GM10266 (cell line): ENCODE results near the gene CCDC88C.

Experiments
- DNase-seq: peaks from one replicate; pipeline ENCODE4 v3.0.0; 2012; ENCODE audit errors: extremely low spot score
- TF ChIP-seq, protein P1 (sequence below): IDR thresholded peaks from 2 replicates; pipeline ENCODE4 v1.5.1; 2012; ENCODE audit warnings: mild to moderate bottlenecking, low read depth; ENCODE audit not compliant: control insufficient read depth, insufficient read depth; ENCODE audit errors: missing control alignments

The CCDC88C gene

GRCh38 chr14:91363776-91364523 is 53.7 kb downstream of the CCDC88C start:
- peak; percentile 69 for DNase-seq
- TF ChIP-seq, protein P1, sequence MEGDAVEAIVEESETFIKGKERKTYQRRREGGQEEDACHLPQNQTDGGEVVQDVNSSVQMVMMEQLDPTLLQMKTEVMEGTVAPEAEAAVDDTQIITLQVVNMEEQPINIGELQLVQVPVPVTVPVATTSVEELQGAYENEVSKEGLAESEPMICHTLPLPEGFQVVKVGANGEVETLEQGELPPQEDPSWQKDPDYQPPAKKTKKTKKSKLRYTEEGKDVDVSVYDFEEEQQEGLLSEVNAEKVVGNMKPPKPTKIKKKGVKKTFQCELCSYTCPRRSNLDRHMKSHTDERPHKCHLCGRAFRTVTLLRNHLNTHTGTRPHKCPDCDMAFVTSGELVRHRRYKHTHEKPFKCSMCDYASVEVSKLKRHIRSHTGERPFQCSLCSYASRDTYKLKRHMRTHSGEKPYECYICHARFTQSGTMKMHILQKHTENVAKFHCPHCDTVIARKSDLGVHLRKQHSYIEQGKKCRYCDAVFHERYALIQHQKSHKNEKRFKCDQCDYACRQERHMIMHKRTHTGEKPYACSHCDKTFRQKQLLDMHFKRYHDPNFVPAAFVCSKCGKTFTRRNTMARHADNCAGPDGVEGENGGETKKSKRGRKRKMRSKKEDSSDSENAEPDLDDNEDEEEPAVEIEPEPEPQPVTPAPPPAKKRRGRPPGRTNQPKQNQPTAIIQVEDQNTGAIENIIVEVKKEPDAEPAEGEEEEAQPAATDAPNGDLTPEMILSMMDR, result peak; percentile 15

DNA sequence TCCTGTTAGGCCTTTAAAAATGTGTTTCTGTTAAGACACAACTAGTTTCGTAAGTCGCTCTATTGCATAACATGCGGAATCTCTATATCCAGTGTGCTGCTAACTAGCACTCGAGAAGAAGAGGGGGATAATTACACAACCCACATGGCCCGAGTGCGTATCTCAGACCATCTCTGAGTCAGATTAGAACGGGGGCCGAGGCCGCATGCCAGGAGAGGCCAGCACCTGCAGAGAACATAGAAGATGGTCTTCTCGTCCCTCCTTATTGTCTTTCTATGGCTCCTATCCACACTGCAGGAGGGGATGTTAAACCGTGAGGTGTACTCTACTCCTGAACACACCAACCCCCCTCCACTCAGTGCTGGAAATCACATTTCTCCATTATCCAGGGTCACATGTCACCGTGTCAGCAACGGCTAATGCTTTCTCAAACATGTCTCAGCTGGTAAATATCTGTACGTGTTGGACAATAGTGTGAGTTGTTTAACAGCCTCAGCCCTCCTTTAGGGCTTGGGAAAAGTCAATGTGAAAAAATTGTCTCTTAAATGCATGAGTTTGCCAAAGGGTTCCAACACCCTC is 56.3 kb downstream of the CCDC88C start:
- TF ChIP-seq, protein P1, result no peak
- DNase-seq, result no peak

DNA sequence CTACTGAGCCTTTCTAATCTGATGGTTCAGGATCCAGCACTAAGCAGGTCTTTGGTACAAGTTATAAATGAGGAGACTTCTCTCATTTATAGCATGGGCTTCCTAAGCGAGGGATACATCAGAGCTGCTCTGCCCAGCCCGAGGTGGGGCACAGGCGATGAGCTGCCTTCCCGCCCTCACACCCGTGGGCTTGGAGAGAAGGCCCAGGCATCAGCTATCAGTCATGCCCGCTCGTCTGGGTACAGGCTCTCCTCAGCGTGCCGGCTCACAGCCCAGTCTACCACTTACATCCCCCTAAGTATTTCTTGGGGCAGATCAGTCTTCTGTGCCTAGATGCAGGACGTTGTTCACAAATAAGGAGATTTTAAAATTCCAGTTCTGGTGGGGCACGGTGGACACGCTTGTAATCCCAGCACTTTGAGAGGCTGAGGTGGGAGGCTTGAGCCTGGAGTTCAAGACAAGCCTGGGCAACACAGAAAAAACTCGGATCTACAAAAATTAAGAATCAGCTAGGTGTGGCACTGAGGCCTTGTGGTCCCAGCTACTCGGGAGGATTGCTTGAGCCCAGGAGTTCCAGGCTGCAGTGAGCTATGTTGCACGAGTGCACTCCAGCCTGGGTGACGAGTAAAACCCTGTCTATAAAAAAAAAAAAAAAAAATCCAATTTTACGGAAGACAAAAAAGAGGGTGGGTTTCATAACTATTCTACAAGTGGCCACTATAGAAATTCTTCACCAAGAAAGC is 57.0 kb downstream of the CCDC88C start:
- TF ChIP-seq, protein P1, result no peak

DNA sequence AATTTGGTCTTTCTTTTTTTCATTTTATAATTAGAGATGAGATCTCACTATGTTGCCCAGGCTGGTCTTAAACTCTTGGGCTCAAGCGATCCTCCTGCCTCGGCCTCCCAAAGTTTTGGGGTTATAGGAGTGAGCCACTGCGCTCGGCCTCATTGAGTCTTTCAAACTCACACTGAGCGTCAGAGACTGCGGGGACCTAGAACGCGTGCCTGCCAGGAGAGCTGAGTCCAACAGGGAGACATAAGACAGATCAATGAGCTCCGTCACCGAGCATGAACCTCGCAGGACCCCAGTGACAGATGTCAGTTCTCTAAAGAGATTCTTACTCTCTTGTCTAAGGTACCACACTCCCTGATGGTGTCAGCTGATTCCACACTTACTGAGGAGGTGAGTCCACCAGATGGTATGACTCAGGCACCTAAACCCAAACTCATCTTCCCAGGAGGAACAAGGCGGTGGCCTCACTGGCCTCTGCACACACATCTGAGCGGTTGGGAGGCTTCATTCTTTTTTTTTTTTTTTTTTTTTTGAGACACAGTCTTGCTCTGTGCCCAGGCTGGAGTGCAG is 58.9 kb downstream of the CCDC88C start:
- TF ChIP-seq, protein P1, result no peak
- DNase-seq, result no peak

More for the DNA sequence above, 57.0 kb downstream of the CCDC88C start:
- no peak for DNase-seq

DNA sequence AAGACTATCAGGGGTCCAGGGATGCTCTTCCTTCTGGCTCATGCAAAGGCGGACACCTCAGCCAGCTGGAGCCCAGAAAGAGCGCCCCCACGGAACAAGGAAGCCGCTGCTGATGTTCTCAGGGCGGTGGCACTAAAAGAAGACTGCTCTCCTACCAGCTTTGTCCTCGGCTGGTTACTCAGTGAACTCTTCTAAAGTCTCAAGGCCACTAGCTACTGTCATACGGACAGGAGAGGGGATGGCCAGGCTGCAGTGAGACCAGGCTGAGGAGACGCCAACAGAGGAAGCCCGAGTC is 59.6 kb downstream of the CCDC88C start:
- no peak for DNase-seq
- TF ChIP-seq, protein P1, result no peak

DNA sequence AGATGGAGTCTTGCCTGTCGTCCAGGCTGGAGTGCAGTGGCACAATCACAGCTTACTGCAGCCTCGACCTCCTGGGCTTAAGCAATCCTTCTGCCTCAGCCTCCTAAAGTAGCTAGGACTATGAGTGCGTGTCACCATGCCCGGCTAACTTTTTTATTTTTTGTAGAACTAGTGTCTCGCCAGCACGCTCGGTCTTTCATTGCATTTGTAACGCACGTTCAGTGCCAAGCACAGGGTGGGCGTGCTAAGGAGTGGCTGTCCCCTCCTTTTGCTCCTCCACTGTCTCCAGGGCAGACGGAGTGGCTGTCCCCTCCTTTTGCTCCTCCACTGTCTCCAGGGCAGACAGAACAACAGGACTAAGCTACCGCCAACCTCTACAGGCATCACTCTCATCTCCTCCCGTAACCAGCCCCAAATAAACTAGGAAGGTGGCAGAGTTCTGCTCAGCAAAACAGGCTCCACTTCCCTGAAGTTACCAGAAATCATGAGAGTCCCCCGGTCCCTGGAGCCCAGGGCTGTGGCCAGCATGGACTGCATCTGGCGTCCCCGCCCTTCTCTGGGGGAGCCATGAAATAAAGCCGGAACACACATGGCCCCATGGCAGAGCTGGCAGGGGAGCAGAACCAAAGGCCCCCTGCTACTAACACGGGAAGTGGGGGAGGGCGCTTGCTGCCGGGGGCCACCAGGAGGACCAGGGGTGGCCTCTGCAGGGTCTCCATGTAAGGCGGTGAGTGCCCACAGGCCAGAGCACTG is 60.2 kb downstream of the CCDC88C start:
- TF ChIP-seq, protein P1, result no peak

More for the DNA sequence above, 60.2 kb downstream of the CCDC88C start:
- no peak for DNase-seq
